Astrocyte of the spinal cord (primary cell): ENCODE measurements around the gene TRPC1.
A peak's percentile ranks its signal among the peaks of the same experiment; 100 is the strongest.

Experiments used
- DNase-seq: peaks from one replicate; pipeline ENCODE4 v3.0.0; 2011; ENCODE audit warnings: low read depth, low spot score
- H3K4me3 ChIP-seq: 2 replicates; pipeline ENCODE4 v1.5.1; 2011; ENCODE audit warnings: low read depth, mild to moderate bottlenecking, low read length, moderate library complexity
- in situ Hi-C: cut with HindIII; loops from 2 replicates; pipeline ENCODE4 v1.10.0; 2017; ENCODE audit warnings: low sequenced_read_pairs
- TF ChIP-seq, protein P1 (sequence below): IDR thresholded peaks from 2 replicates; pipeline ENCODE4 v1.5.1; 2012; ENCODE audit warnings: low read depth, mild to moderate bottlenecking, low read length, inconsistent platforms

TRPC1 gene

GRCh38 chr3:142723968-142724681, at the start of gene TRPC1:
TSS of gene TRPC1 (plus strand) at chr3:142724034. CDS start at chr3:142724560, 526 bp downstream.
- H3K4me3 ChIP-seq = peak within 1 kb of the TSS; percentile 85
- TF ChIP-seq, protein P1, sequence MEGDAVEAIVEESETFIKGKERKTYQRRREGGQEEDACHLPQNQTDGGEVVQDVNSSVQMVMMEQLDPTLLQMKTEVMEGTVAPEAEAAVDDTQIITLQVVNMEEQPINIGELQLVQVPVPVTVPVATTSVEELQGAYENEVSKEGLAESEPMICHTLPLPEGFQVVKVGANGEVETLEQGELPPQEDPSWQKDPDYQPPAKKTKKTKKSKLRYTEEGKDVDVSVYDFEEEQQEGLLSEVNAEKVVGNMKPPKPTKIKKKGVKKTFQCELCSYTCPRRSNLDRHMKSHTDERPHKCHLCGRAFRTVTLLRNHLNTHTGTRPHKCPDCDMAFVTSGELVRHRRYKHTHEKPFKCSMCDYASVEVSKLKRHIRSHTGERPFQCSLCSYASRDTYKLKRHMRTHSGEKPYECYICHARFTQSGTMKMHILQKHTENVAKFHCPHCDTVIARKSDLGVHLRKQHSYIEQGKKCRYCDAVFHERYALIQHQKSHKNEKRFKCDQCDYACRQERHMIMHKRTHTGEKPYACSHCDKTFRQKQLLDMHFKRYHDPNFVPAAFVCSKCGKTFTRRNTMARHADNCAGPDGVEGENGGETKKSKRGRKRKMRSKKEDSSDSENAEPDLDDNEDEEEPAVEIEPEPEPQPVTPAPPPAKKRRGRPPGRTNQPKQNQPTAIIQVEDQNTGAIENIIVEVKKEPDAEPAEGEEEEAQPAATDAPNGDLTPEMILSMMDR = no peak
- peak; percentile 82 for DNase-seq
- in situ Hi-C loops = no loop called here

GRCh38 chr3:142676151-142676550, 47.7 kb upstream of the TRPC1 start:
- no peak for DNase-seq
- in situ Hi-C loops = no loop called here
- TF ChIP-seq, protein P1 = no peak
- no peak overlapping the region for H3K4me3 ChIP-seq

GRCh38 chr3:142680710-142681109, 43.1 kb upstream of the TRPC1 start:
- TF ChIP-seq, protein P1 = no peak
- in situ Hi-C loops = no loop called here
- no peak for DNase-seq
- no peak overlapping the region for H3K4me3 ChIP-seq

DNA sequence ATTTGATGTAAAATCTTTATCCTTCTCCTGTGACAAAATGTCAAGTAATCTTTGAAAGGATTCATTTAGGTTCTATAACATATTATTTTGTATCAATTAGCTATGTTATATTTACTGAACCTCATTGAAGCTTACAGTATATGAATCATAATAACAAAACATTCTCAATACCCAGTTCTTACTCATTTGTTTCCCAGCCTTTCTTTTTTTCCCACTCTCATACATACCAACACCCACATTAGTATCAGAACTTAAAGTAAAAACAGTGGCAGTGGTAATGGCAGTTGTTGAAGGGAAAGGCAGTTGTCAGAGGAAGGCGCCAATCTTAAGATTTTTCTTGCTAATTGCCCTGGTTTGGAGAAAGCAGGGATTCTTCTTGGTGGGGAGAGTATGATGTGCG, 33.2 kb upstream of the TRPC1 start:
- in situ Hi-C loops = no loop called here
- TF ChIP-seq, protein P1 = no peak
- no peak for DNase-seq
- H3K4me3 ChIP-seq = no peak overlapping the region

GRCh38 chr3:142691527-142691926, 32.3 kb upstream of the TRPC1 start:
- in situ Hi-C loops = no loop called here
- DNase-seq = no peak
- TF ChIP-seq, protein P1 = no peak
- no peak overlapping the region for H3K4me3 ChIP-seq

DNA sequence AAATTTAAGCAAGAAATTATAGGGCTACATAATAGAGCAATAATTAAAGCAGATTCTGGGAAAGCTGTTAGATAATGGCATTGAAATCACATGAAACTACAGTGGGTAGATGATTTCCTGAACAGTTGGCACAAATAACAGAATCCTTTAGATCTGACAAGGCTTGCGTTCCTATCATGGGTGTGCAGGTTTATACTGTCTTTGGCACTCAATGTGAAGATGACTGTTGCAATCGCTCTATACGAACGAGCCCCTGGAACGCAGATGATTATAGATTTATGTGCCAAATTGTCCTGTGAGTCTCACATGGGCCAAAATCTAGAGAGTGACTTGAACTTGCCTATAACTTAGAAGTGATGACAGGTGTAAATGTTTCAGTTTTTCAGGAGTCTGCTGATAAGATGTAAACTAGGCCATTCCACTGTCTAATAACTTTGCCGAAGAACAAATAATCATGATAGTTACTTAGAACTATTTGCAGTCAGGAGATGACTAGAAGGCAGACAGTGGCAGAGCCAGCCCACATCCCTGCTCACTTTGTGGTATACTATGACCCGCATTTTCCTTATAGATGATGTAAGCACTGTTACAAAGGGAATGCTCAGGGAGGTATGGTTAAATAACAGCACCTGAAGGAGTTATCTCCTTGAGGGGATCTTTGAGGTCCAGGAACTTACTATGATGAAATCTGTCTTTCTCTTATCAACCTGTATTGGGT, 30.5 kb upstream of the TRPC1 start:
- no peak for DNase-seq
- H3K4me3 ChIP-seq = no peak overlapping the region
- TF ChIP-seq, protein P1 = no peak
- in situ Hi-C loops = no loop called here
